Testis (tissue), 2 donors: ENCODE results near the gene IFNAR2.

ENCODE experiments used
- CTCF ChIP-seq, 3 experiments: fragments of 450-650 bp in 2 of 3; fragments of 200-600 bp in 1 of 3; sonication (generic) in 1 of 3; IDR thresholded peaks; one replicate each; pipeline ENCODE4 v1.5.1; 2016 to 2019; ENCODE audit warnings: antibody characterized with exemption in 3 of 3, mild to moderate bottlenecking in 2 of 3, moderate library complexity in 1 of 3
- POLR2A ChIP-seq: fragments of 450-650 bp; IDR thresholded peaks from one replicate; pipeline ENCODE4 v1.6.1; 2017; ENCODE audit warnings: antibody characterized with exemption, mild to moderate bottlenecking, moderate library complexity

- no peak for TF ChIP-seq CTCF (IDR thresholded peaks at IDR 0.05)
- TF ChIP-seq POLR2A: no peak
Measured at GRCh38 chr21:33199100-33199464, 30.7 kb upstream of the IFNAR2 start.
